NT2/D1 (cell line): Measurements from ENCODE around the gene FKRP.

Source experiments
- SUZ12 ChIP-seq: IDR thresholded peaks from 2 replicates; pipeline ENCODE4 v1.6.1; 2011; ENCODE audit not compliant: insufficient read length, insufficient read depth; ENCODE audit errors: extremely low read depth
- YY1 ChIP-seq: IDR thresholded peaks from 2 replicates; pipeline ENCODE4 v1.6.1; 2011; ENCODE audit not compliant: insufficient read length, insufficient read depth

- no peak for TF ChIP-seq YY1
- TF ChIP-seq SUZ12, result no peak
Observed at GRCh38 chr19:46730595-46730994, 15.3 kb upstream of the FKRP start.
